ENCODE measurements around the gene CEACAM3. TPM values are rescaled to one million over a fixed set of nuclear protein-coding genes. Genes with fewer than 3 reads are reported as not detected.

Gene CEACAM3
- total RNA-seq, 1 experiment from 2014 or later = not detected

GRCh38 chr19:41839211-41839610 is 42.8 kb downstream of the CEACAM3 start:
- Mint-ChIP-seq H3K4me1 (ENCODE audit: insufficient read depth, unreplicated experiment) (no peaks in the 10 kb centered on the region), H3K4me3 (ENCODE audit: unreplicated experiment) (no peak overlapping the region), H3K36me3 (ENCODE audit: insufficient read depth, unreplicated experiment) (no peaks in the 10 kb centered on the region), H3K9me3 (ENCODE audit: unreplicated experiment) (peaks cover 8% of the 10 kb centered on the region), H3K27ac (ENCODE audit: low read depth, unreplicated experiment) (no peak overlapping the region), H3K27me3 (ENCODE audit: insufficient read depth, unreplicated experiment) (peaks cover 91% of the 10 kb centered on the region)
- POLR2A ChIA-PET = no interaction called here
- intact Hi-C loops (cut with micrococcal nuclease) = no loop called here
- TF ChIP-seq CTCF (IDR thresholded peaks at IDR 0.05; ENCODE audit: unreplicated experiment) = no peak
- CTCF ChIA-PET = interaction anchor here (0.6 to 1.1 kb wide), 2 partner anchors 20 to 1660 kb away, joined by 3 to 6 read pairs; no protein-coding TSS in a partner anchor
- no TSS peak for BruUV-seq (replicated peaks)
- no peak for DNase-seq (ENCODE audit: unreplicated experiment)

- ChIA-PET CTCF (interaction anchor here (0.7 to 1.6 kb wide), 2 partner anchors 8 to 63 kb away, joined by 3 to 5 read pairs; no protein-coding TSS in a partner anchor), POLR2A (interaction anchor here (1.0 kb wide), 1 partner anchor 17 kb away, joined by 3 read pairs; the partner anchor contains the start of gene RPS19)
- Mint-ChIP-seq H3K27ac (ENCODE audit: low read depth, unreplicated experiment) (no peak overlapping the region), H3K27me3 (ENCODE audit: insufficient read depth, unreplicated experiment) (peaks cover 68% of the 10 kb centered on the region), H3K4me1 (ENCODE audit: insufficient read depth, unreplicated experiment) (no peaks in the 10 kb centered on the region), H3K4me3 (ENCODE audit: unreplicated experiment) (no peak overlapping the region), H3K36me3 (ENCODE audit: insufficient read depth, unreplicated experiment) (no peaks in the 10 kb centered on the region), H3K9me3 (ENCODE audit: unreplicated experiment) (peaks cover 11% of the 10 kb centered on the region)
- intact Hi-C loops (cut with micrococcal nuclease) = no loop called here
- no peak for DNase-seq (ENCODE audit: unreplicated experiment)
- no TSS peak for BruUV-seq (replicated peaks)
- TF ChIP-seq CTCF (IDR thresholded peaks at IDR 0.05; ENCODE audit: unreplicated experiment) = no peak
Measured at GRCh38 chr19:41843371-41843770, 47.0 kb downstream of the CEACAM3 start.

GRCh38 chr19:41844601-41845000 is 48.2 kb downstream of the CEACAM3 start, which contains the start of gene LYPD4:
Gene LYPD4, minus strand, starts transcription at chr19:41844683. Its CDS starts 5,398 bp downstream, at chr19:41839285.
- Mint-ChIP-seq H3K4me3 (ENCODE audit: unreplicated experiment) (no peak within 1 kb of the TSS), H3K4me1 (ENCODE audit: insufficient read depth, unreplicated experiment) (no peaks in the 10 kb centered on the region), H3K9me3 (ENCODE audit: unreplicated experiment) (peaks cover 11% of the 10 kb centered on the region), H3K27ac (ENCODE audit: low read depth, unreplicated experiment) (no peak within 1 kb of the TSS), H3K36me3 (ENCODE audit: insufficient read depth, unreplicated experiment) (no peaks in the 10 kb centered on the region), H3K27me3 (ENCODE audit: insufficient read depth, unreplicated experiment) (peaks cover 56% of the 10 kb centered on the region)
- DNase-seq (ENCODE audit: unreplicated experiment) = no peak
- intact Hi-C loops (cut with micrococcal nuclease) = no loop called here
- no TSS peak for BruUV-seq (replicated peaks)
- ChIA-PET CTCF (interaction anchor here (0.6 to 1.6 kb wide), 2 partner anchors 9 to 15 kb away, joined by 3 to 5 read pairs; partner anchors contain the start of gene RPS19), POLR2A (interaction anchor here (1.0 kb wide), 1 partner anchor 15 kb away, joined by 3 read pairs; the partner anchor contains the start of gene RPS19)
- no peak for TF ChIP-seq CTCF (IDR thresholded peaks at IDR 0.05; ENCODE audit: unreplicated experiment)

- POLR2A ChIA-PET = no interaction called here
- no TSS peak for BruUV-seq (replicated peaks)
- intact Hi-C loops (cut with micrococcal nuclease) = no loop called here
- H3K27me3 Mint-ChIP-seq (ENCODE audit: insufficient read depth, unreplicated experiment) = peaks cover 53% of the 10 kb centered on the region
- CTCF ChIA-PET = interaction anchor here (1.6 kb wide), 1 partner anchor 9 kb away, joined by 5 read pairs; no protein-coding TSS in a partner anchor
- H3K36me3 Mint-ChIP-seq (ENCODE audit: insufficient read depth, unreplicated experiment) = no peaks in the 10 kb centered on the region
- TF ChIP-seq CTCF (IDR thresholded peaks at IDR 0.05; ENCODE audit: unreplicated experiment) = no peak
- peaks cover 11% of the 10 kb centered on the region for H3K9me3 Mint-ChIP-seq (ENCODE audit: unreplicated experiment)
- H3K4me3 Mint-ChIP-seq (ENCODE audit: unreplicated experiment) = no peak within 1 kb of the TSS
- no peak within 1 kb of the TSS for H3K27ac Mint-ChIP-seq (ENCODE audit: low read depth, unreplicated experiment)
- DNase-seq (ENCODE audit: unreplicated experiment) = no peak
- H3K4me1 Mint-ChIP-seq (ENCODE audit: insufficient read depth, unreplicated experiment) = no peaks in the 10 kb centered on the region
Measured at GRCh38 chr19:41845001-41845050, 48.4 kb downstream of the CEACAM3 start, which contains the start of gene DMRTC2. Gene DMRTC2, plus strand, starts transcription at chr19:41845042. Its CDS starts 2,387 bp downstream, at chr19:41847429.
